IMR-90 (cell line): ENCODE measurements around the gene CKAP5.

Experiments used
- CTCF ChIP-seq: conservative IDR thresholded peaks from 2 replicates; pipeline ENCODE4 v1.5.1; 2012; ENCODE audit warnings: mild to moderate bottlenecking, low read depth, low read length, improper control_type of control experiment
- MAFK ChIP-seq: IDR thresholded peaks from 2 replicates; pipeline ENCODE4 v1.6.1; 2012; ENCODE audit warnings: low read depth, low read length, improper control_type of control experiment
- NFE2L2 ChIP-seq: fragments of 150-350 bp; IDR thresholded peaks from 2 replicates; pipeline ENCODE4 v1.6.1; 2016; ENCODE audit warnings: low read depth, mild to moderate bottlenecking, low read length
- POLR2A ChIP-seq: IDR thresholded peaks from 2 replicates; pipeline ENCODE4 v1.6.1; 2012; ENCODE audit warnings: mild to moderate bottlenecking, low read depth, low read length
- RFX5 ChIP-seq: IDR thresholded peaks from 2 replicates; pipeline ENCODE4 v1.8.0; 2012; ENCODE audit warnings: low read depth, mild to moderate bottlenecking, low read length, moderate library complexity
- SMC3 ChIP-seq: fragments of 150-350 bp; IDR thresholded peaks from 2 replicates; pipeline ENCODE4 v1.6.1; 2016; ENCODE audit warnings: low read depth, mild to moderate bottlenecking, antibody characterized with exemption, low read length, moderate library complexity
- TF ChIP-seq, protein P1 (sequence below): fragments of 150-350 bp; IDR thresholded peaks from 2 replicates; pipeline ENCODE4 v1.6.1; 2017; ENCODE audit warnings: mild to moderate bottlenecking, antibody characterized with exemption, low read length, low read depth

GRCh38 chr11:46697723-46698122 lies 148.4 kb downstream of the CKAP5 start:
- TF ChIP-seq POLR2A (no peak), CTCF (no peak), NFE2L2 (no peak), RFX5 (no peak), MAFK (no peak), SMC3 (no peak)
- TF ChIP-seq, protein P1, sequence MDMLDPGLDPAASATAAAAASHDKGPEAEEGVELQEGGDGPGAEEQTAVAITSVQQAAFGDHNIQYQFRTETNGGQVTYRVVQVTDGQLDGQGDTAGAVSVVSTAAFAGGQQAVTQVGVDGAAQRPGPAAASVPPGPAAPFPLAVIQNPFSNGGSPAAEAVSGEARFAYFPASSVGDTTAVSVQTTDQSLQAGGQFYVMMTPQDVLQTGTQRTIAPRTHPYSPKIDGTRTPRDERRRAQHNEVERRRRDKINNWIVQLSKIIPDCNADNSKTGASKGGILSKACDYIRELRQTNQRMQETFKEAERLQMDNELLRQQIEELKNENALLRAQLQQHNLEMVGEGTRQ, result no peak
